A673 (cell line): ENCODE measurements around the gene CMTM4. TPM values are rescaled to one million over a fixed set of nuclear protein-coding genes. Genes with fewer than 3 reads are reported as not detected.

Experiments
- BruUV-seq: library from RNA; stranded (reverse); fragments of 400-500 nt; replicated peaks from 2 replicates; lab custom pipeline; 2021; lab: Mats Ljungman, UMichigan
- CTCF ChIA-PET: fragments of 300-600 bp; sonication (Branson Sonifier 250); formaldehyde crosslinking; loops from one replicate; lab custom pipeline; 2022; ENCODE audit warnings: antibody characterized with exemption; lab: Charles Lee
- POLR2A ChIA-PET: fragments of 300-600 bp; sonication (Branson Sonifier 250); formaldehyde crosslinking; loops from one replicate; lab custom pipeline; 2022; ENCODE audit warnings: antibody characterized with exemption; ENCODE audit not compliant: low non-redundant PET; lab: Charles Lee
- DNase-seq: peaks from one replicate; pipeline ENCODE4 v3.0.0-alpha.2; 2015; ENCODE audit warnings: low spot score
- H3K27ac ChIP-seq: fragments of 200-600 bp; sonication (generic); 2 replicates; pipeline ENCODE4 v1.5.1; 2016; ENCODE audit warnings: mixed run types, low read depth, mild to moderate bottlenecking, mixed read lengths, antibody characterized with exemption, low read length; ENCODE audit not compliant: poor library complexity, severe bottlenecking
- H3K27me3 ChIP-seq: fragments of 200-600 bp; sonication (generic); replicated peaks from 2 replicates; pipeline ENCODE4 v1.6.1; 2017; ENCODE audit warnings: mixed run types, low read depth, mild to moderate bottlenecking, mixed read lengths, antibody characterized with exemption, low read length; ENCODE audit not compliant: insufficient read depth, poor library complexity
- H3K36me3 ChIP-seq: fragments of 200-600 bp; sonication (generic); 2 replicates; pipeline ENCODE4 v1.6.1; 2016; ENCODE audit warnings: mixed run types, mild to moderate bottlenecking, mixed read lengths, antibody characterized with exemption, low read length; ENCODE audit not compliant: insufficient read depth, poor library complexity, severe bottlenecking
- H3K4me1 ChIP-seq: fragments of 200-600 bp; sonication (generic); 2 replicates; pipeline ENCODE4 v1.6.1; 2017; ENCODE audit warnings: mixed run types, mild to moderate bottlenecking, mixed read lengths, antibody characterized with exemption, low read length; ENCODE audit not compliant: insufficient read depth, poor library complexity, severe bottlenecking
- H3K4me3 ChIP-seq: fragments of 200-600 bp; sonication (generic); 2 replicates; pipeline ENCODE4 v1.5.1; 2016; ENCODE audit warnings: low read depth, mixed run types, mild to moderate bottlenecking, mixed read lengths, low read length; ENCODE audit not compliant: poor library complexity, severe bottlenecking
- H3K9me3 ChIP-seq: fragments of 200-600 bp; sonication (generic); 2 replicates; pipeline ENCODE4 v1.6.1; 2016; ENCODE audit warnings: mixed run types, low read depth, mild to moderate bottlenecking, mixed read lengths, antibody characterized with exemption, low read length; ENCODE audit not compliant: poor library complexity, severe bottlenecking
- EZH2 ChIP-seq: fragments of 200-600 bp; sonication (generic); IDR thresholded peaks from 2 replicates; pipeline ENCODE4 v1.6.1; 2017; ENCODE audit warnings: borderline replicate concordance, low read depth, mild to moderate bottlenecking, mixed read lengths, antibody characterized with exemption, low read length; ENCODE audit not compliant: poor library complexity, severe bottlenecking
- intact Hi-C: fragments of 100-400 bp; cut with micrococcal nuclease; formaldehyde crosslinking; loops from one replicate; pipeline ENCODE4 v1.10.0; 2022; ENCODE audit not compliant: unreplicated experiment
- total RNA-seq: library from RNA; stranded (reverse); gene quantifications from 2 replicates; pipeline ENCODE4 v1.2.3, GENCODE V29; 2021
- TF ChIP-seq, protein P1 (sequence below): fragments of 300-800, 200-600 bp; sonication (generic); conservative IDR thresholded peaks from 2 replicates; pipeline ENCODE4 v1.5.1; 2017; ENCODE audit warnings: low read depth, mild to moderate bottlenecking, antibody characterized with exemption, low read length, moderate library complexity, mixed read lengths

CMTM4 gene
- total RNA-seq, 1 experiment from 2014 or later, result 30.3 TPM

DNA sequence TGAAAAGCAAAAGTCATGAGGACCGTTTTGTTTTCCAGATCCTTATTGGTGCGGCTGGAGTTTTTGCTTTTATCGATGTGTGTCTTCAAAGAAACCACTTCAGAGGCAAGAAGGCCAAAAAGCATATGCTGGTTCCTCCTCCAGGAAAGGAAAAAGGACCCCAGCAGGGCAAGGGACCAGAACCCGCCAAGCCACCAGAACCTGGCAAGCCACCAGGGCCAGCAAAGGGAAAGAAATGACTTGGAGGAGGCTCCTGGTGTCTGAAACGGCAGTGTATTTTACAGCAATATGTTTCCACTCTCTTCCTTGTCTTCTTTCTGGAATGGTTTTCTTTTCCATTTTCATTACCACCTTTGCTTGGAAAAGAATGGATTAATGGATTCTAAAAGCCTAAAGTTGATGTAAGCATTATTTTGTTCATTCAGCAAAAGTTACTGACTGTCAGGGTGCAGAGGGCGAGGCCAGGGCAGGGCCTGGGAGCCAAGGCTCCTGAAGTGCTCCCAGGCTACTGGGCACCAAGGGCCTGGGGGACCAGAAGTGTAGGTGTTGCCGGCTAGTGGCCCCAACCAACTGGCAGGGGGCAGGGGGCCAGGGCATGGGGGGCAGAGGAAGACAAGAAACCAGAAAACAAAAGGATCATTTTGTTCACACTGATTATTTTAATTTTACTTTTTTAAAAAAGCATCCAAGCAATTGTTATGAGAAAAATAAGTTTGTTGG, 108.5 kb downstream of the CMTM4 start:
- Histone ChIP-seq H3K4me3 (no peak overlapping the region), H3K27ac (no peak overlapping the region), H3K36me3 (no peaks in the 10 kb centered on the region), H3K9me3 (no peaks in the 10 kb centered on the region), H3K27me3 (no peaks in the 10 kb centered on the region), H3K4me1 (no peaks in the 10 kb centered on the region)
- intact Hi-C loops, result no loop called here
- no peak for DNase-seq
- TF ChIP-seq EZH2, result no peak
- TF ChIP-seq, protein P1, sequence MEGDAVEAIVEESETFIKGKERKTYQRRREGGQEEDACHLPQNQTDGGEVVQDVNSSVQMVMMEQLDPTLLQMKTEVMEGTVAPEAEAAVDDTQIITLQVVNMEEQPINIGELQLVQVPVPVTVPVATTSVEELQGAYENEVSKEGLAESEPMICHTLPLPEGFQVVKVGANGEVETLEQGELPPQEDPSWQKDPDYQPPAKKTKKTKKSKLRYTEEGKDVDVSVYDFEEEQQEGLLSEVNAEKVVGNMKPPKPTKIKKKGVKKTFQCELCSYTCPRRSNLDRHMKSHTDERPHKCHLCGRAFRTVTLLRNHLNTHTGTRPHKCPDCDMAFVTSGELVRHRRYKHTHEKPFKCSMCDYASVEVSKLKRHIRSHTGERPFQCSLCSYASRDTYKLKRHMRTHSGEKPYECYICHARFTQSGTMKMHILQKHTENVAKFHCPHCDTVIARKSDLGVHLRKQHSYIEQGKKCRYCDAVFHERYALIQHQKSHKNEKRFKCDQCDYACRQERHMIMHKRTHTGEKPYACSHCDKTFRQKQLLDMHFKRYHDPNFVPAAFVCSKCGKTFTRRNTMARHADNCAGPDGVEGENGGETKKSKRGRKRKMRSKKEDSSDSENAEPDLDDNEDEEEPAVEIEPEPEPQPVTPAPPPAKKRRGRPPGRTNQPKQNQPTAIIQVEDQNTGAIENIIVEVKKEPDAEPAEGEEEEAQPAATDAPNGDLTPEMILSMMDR, result no peak
- no TSS peak for BruUV-seq
- POLR2A ChIA-PET, result no interaction called here
- CTCF ChIA-PET, result interaction anchor here (0.7 kb wide), 1 partner anchor 83 kb away, joined by 3 read pairs; no protein-coding TSS in a partner anchor

GRCh38 chr16:66585481-66586239, 110.9 kb downstream of the CMTM4 start:
- ChIA-PET CTCF (no interaction called here), POLR2A (no interaction called here)
- Histone ChIP-seq H3K27me3 (no peaks in the 10 kb centered on the region), H3K36me3 (no peaks in the 10 kb centered on the region), H3K27ac (no peak overlapping the region), H3K9me3 (no peaks in the 10 kb centered on the region), H3K4me3 (no peak overlapping the region), H3K4me1 (peaks cover 13% of the 10 kb centered on the region)
- no peak for TF ChIP-seq EZH2
- TF ChIP-seq, protein P1, result no peak
- intact Hi-C loops, result no loop called here
- no peak for DNase-seq
- BruUV-seq, result no TSS peak

DNA sequence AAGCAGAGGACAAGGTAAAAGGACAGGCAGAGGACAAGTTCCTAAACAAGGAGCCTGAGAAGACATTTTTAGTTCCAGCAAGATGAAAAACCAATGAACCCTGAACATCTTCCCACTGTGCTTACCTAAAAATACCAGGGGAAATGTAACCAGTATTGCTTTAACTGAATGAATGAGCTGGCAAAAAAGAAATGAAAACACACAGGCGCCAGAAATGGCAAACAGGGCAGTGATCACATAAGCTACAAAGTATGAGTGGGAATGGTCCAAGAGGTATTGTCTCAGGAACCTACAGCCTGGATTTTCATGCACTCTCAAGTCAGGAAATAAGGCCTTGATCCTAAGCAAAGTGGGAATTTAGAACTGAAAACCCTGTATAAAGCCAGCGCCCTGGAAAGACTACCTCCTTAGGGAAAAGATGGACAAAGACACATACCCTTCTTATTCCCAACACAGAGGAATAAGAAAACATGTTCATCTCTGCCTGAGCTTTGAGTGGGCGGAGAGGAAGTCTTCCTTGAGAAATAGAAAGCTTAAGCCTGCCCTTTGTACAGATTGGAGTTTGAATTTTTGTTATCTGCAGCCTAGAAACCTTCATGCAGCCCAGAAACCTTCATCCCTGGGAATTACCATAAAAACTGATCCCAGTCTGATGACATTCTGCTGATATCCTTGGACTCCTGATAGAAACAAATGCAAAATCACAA, 115.1 kb downstream of the CMTM4 start:
- ChIA-PET CTCF (no interaction called here), POLR2A (no interaction called here)
- Histone ChIP-seq H3K36me3 (no peaks in the 10 kb centered on the region), H3K9me3 (no peaks in the 10 kb centered on the region), H3K27me3 (no peaks in the 10 kb centered on the region), H3K4me3 (no peak overlapping the region), H3K4me1 (peaks cover 20% of the 10 kb centered on the region), H3K27ac (no peak overlapping the region)
- TF ChIP-seq EZH2, result no peak
- TF ChIP-seq, protein P1, result no peak
- no peak for DNase-seq
- BruUV-seq, result no TSS peak
- intact Hi-C loops, result no loop called here
